HG03571 (cell line): Measurements from ENCODE around the gene FAM120B.
"Not testable (repeated sequence)": the region's sequence is repeated elsewhere in the genome, so short reads cannot be mapped to it uniquely, and the experiment has no call there.

ENCODE experiments used
- ATAC-seq: cut with Tn5 transposase; IDR thresholded peaks from one replicate; pipeline ENCODE4 v1.9.1; 2021; ENCODE audit not compliant: unreplicated experiment

The FAM120B gene

DNA sequence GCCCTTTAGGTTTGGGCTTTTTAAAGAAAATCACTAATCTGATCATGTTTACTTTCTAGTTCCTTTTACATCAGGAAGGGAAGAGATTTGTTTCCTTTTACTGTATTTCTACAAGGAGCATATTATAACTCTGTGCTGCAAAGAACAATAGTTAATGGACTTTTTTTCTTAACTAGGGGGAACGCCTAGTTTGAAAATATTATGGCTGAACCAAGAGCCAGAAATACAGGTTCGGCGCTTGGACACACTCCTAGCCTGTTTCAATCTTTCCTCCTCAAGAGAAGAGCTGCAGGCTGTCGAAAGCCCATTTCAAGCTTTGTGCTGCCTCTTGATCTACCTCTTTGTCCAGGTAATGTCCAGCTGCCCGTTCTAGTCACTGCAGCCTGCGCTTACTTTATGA is 41.4 kb downstream of the FAM120B start:
- ATAC-seq: no peak

DNA sequence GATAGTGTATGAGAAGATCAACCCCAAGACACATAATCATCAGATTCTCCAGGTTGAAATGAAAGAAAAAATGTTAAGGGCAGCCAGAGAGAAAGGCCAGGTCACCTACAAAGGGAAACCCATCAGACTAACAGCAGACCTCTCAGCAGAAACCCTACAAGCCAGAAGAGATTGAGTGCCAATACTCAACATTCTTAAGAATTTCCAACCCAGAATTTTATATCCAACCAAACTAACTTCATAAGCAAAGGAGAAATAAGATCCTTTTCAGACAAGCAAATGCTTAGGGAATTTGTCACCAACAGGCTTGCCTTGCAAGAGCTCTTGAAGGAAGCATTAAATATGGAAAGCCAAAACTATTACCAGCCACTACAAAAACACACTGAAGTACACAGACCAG is 44.9 kb downstream of the FAM120B start:
- not testable (repeated sequence) for ATAC-seq

DNA sequence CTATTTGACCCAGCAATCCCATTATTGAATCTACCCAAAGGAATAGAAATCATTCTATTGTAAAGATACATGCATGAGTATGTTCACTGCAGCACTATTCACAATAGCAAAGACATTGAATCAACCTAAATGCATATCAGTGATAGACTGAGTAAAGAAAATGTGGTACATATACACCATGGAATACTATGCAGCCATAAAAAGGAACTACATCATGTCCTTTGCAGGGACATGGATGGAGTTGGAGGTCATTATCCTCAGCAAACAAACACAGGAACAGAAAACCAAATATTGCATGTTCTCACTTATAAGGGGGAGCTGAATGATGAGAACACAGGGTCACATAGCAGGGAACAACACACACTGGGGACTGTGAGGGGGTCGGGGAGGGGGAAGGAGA is 48.6 kb downstream of the FAM120B start:
- not testable (repeated sequence) for ATAC-seq

DNA sequence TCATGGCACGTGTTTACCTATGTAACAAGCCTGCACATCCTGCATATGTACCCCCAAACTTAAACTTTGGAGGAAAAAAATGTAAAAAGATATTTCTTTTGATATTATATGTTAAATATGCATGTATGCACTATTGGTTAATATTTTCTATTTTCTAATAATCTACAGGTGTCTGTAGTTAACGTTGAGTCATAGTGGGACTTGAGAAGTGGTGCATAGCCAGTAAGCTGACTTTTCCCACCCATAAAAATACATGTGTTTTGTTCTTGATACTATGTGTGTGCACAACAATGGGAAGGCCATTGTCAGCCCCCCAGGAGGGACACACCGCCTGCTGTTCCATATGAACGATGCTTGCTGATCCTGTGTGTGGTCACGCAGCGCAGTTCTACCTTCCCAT is 49.1 kb downstream of the FAM120B start:
- ATAC-seq: peak; percentile 49

DNA sequence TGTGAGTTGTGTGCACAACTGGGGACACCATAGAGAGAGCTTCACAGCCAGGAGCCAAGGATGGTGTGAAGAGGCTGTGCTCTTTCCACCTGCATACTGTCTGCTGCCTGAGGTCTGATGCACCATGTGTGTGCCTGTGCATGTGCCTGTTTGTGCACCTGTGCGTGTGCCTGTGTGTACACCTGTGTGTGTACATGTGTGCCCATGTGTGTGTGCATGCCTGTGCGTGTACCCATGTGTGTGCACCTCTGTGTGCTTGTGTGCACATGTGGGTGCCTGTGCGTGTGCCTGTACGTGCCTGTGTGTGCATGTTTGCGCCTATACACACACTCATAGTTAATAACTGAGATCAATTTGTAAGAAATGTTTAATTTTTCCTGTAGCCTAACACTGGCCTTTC is 51.3 kb downstream of the FAM120B start:
- ATAC-seq: no peak

DNA sequence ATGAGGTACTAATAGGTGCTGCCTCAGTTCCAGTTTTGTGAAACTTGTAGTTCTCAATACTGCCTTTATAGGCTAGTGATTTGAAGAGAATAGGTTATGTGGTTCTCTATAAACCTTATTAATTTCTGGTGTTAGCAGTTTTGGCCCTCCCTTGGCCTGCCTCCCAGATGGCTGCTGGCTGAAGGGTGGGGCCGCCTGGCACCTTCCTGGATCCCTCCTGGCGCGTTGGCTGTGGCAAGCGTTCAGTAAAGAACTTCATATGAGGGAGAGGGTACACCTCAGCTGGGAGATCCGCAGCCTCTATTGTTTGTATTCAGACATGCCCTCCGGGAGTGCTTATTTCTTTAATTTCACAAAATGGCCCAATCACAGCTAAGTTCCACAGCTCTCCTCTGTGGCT is 51.9 kb downstream of the FAM120B start:
- ATAC-seq: no peak

DNA sequence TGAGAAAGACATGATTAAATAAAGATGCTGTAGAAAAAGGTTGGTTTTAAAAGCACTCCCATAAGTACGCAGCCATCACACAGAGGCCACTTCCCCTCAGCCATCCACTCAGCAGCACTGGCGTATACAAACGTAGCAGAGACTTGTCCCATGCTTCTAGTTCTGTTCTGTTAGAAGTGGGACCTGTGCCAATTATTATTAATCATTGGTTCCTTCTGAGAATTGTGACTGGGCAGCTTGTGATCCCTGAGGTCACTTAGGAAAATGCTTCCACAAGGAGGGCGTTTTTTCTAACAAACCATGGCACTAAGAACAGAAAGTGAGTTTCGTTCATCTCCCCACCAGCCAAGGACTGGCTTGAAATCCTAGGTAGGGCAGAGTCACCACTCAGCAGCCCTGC is 53.9 kb downstream of the FAM120B start:
- no peak for ATAC-seq

DNA sequence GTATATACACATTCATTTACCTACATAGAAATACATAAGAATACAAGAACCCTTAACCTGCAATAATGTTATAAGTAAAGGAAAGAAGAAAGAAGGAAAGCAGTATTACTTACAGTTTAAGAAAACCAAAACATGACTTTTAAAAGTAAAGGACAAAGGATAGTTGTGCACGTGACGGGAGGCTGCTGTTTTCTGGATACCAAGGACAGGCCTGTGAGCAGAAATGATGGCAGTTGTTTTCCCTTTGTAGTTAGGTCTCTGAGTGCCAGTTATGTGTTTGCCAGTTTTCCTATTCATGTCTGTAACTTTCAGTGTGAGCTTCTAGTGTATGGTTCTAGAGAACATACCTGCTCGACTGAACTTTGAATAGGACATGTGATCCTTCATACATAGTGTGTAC is 54.8 kb downstream of the FAM120B start:
- ATAC-seq: no peak

DNA sequence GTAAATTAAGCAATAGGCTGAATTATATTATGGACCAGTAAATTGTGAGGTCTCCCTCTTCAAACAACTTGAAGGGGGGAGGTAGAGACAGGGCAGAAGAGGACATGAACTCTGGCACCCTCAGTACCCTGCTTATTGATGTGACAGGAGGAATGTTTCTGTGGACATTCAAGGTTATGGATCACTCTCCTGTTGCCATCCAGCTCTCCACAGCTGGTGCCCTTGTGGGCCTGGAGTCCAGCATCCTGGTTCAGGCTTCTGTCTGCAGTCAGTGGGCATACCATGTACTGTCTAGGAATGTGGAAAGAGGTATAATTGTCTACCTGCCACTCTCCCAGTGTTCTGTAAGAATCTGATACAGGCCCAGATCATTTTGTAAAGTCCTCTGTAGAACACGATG is 55.6 kb downstream of the FAM120B start:
- ATAC-seq: no peak

DNA sequence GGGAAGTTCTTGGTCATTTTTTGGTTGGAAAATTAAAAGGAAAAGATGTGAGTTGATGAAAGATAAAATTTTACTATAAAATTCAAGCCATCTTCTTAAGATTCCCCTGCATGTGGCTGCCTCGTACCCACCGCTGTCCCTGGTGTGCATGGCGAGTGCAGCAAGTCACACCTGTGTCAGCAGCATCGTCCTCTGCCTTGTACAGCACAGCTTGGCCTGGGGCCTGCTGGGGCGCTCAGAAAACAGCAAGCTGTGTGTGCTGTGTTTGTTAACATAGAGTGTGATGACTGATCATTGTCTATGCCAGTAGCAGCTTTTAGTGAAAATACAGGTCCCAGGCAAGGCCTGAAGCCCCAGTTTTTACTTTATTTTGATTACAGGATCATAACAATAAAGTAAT is 56.7 kb downstream of the FAM120B start:
- no peak for ATAC-seq

DNA sequence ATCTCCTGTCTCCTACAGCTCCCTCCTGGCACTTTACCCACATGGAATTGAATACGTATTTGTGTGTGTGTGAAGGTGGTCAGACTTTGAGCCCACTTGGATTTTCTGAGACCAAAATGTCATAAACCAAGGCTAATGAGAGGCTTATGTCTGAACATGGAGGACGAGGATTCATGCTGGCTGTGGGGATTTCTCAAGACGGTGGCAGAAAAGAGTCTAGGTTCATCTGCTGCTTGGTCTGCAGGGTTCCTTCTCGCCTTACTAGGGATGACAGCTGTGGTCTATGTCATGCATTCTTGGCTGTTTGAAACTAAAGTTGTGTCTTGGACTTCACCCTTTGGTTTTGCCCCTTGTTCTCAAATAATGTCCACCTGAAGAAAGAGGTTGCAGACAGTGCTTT is 58.6 kb downstream of the FAM120B start:
- ATAC-seq: no peak

DNA sequence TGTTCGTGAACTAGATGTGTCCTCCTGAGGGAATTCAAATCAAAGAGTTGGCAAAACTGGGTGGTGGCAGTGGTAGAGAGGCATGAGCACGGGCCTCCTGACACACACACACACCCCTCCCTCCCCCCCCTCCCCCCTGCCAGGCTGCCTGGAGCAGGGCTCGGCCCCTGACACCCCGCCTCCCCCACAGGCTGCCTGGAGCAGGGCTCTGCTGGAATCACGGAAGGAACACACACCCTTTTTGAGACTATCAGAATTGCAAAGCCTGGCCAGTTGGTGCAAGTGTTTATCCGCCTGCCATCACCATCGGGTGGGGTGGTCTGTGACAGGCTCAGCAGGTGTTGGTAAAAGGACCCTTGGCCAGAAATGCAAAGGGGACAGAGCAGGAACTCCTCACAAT is 59.0 kb downstream of the FAM120B start:
- ATAC-seq: no peak

DNA sequence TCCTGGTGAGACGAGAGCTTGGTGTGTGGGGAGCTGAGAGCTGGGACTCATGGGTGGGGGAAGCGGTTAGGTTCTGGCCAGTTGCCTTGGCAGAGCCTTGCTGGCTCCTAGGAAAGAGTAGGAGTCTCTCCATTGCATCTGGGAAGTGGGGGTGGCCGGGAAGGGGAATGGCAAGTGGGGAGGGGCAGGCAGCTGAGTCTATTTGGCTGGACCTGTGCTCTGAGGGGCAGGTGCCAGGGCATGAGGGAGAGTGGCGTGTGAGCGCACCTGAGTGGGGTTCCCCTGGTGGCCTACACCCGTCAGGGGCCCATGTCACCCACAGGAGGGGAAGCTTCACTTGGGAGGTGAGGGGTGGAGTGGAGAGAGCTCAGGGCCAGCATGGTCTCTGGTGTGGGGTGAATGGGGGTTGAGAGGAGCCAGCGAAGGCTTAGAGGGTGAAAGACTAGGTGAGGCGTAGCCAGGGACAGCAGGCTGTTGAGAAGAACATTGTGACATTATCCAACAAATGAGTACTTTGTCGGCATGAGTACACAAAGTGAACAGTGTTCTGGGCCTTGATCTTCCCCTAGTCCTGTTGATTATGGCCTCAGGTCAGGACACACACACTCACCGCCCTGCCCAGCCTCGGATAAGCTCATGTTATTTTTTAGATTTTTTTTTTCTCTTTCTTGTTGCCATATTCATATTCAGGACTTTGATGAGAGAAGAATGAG is 59.8 kb downstream of the FAM120B start:
- ATAC-seq: no peak

DNA sequence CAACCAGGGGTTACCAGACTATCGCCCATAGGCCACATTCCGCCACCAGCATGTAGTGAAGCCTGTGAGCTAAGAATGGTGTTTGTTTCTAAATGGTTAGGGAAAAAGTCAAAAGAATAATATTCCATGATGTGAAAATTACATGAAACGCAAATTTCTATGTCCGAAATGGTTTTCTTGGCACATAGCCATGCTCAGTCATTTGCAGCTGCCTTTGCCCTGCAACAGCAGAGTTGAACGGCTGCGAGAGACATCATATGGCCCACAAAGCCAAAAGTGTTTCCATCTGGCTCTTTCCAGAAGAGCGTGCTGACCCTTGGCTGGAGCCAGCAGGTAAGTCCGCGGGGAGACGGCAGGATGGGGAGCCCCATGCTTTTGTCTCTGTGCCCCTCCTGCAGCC is 60.7 kb downstream of the FAM120B start:
- ATAC-seq: no peak

DNA sequence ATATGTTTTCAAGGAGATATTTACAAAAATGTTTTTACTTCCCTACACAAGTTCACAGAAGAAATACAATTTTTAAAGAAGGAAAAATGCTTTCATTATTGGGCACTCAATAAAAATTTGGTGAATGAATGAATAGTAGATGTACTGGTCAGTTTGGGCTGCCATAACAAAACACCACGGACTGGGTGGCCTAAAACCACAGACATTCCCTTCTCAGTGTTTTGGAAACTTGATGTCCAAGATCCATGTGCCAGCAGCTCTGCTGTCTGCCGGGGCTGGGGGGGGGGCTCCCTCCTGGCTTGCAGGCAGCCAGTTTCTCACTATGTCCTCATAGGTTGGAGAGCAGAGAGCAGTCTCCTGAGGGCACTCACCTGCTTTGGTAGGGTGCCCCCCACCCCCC is 62.0 kb downstream of the FAM120B start:
- no peak for ATAC-seq

DNA sequence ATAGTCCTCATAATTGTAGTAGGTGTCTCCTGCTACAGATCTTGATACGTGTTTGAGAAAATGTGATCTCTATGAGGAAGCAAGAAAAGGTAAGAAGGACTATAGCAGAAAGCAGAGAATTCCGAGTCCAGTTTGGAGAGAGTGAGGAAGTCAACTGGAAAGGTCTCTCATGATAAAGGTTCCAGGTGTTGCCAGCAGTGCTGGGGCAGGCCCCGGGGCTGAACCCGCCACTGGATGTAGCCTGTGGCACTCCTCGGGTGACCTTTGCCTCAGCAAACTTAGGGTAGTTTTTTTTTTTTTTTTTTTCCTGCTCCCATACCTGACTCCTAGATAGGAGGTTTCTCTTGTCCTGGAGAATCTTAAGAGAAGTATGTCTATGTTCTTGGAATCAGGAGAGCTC is 62.8 kb downstream of the FAM120B start:
- ATAC-seq: no peak

DNA sequence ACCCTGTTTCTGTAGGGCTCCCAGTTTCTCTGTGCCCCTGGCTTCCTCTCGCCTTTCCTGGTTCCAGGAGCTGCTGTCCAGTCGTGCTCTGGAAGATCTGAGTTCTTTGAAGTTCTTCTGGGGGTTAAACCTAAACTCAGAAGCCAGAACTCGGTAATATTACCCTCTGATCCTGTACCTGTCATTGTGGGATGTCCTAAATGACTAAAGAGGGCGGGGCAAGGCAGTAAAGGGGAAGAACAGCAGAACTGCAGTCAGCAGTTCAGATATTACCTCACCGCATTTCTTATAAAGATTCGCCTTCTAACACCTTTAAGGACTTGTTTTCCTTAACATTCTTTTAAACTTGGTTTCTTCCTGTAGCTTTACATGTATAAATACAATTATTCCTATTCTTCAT is 63.9 kb downstream of the FAM120B start:
- no peak for ATAC-seq

DNA sequence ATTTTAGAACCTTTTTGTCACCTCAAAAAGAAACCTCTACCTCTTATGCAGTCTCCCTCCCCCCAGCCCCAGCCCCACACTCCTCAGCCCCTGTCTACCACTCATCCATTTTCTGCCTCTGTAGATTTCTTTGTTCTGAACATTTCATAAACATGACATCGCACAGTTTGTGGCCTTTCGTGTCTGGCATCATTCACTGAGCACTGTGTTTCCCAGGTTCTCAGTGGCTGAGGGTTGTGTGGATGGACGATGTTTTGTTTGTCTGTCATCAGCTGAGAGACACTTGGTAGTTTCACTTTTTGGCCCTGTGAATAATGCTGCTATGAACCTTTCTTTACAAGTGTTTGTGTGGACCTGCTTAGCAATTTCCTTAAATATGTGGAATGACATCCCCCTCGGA is 64.5 kb downstream of the FAM120B start:
- ATAC-seq: no peak

DNA sequence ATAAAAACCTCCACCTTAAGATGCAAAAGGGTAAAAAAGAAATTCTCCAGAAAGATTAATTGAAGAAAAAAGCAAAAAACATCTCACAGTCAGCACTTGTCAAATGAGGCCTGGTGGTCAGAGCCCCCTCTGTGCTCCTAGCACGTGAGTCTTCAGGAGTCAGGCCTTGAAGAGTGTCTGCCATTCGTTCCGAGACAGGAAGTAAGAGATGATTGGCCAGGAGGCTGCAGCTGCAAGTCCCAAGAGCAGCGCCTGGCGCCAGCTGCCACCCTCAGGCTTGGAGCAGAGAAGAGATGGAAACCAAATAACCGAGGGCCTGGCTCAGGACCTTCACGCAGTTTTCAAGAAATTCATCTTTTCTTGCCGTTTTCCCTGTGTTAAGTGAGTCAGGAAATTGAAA is 65.0 kb downstream of the FAM120B start:
- ATAC-seq: no peak

DNA sequence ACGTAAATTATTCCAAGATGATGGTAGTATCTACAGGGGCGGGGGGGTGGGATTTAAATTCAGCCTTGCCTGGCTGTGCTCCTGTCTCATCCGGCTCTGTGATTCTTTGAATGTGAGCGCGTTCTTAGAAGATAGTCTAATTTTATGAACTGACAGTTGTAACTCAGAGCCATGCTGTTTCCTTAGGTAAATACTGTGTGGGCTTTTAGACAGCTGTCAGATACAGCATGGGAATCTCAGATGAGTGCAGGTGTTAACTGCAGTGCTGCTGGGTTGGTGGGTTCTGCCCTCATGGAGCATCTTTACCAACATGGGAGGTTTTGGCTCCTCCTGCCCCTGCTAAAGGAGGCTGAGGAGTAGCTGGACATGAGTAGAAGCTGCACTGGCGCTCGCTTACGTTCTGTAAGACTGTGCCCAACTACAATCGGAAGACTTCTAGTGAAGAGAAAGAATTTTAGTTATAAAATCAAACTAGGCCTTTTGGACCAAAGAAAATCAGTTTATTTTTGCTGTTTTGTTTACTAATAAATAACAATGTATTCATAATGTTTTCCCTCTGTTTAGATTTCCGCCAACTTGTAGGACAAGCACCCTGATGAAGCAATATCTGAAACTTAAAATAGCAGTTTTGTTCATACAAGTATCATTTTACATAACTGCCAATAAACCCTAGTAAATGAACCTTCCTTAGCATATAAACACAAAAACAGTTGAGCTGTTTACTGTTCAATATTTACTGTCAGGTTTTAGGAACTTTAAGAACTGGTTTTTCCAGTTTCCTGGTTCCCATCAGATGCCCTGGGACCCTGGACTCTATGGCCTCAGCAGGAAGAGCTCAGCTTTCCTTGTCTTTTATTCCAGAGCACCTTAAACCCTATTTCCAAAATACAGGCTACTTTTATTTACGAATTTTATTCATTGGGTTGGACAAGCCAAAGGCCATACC is 66.1 kb downstream of the FAM120B start:
- no peak for ATAC-seq

DNA sequence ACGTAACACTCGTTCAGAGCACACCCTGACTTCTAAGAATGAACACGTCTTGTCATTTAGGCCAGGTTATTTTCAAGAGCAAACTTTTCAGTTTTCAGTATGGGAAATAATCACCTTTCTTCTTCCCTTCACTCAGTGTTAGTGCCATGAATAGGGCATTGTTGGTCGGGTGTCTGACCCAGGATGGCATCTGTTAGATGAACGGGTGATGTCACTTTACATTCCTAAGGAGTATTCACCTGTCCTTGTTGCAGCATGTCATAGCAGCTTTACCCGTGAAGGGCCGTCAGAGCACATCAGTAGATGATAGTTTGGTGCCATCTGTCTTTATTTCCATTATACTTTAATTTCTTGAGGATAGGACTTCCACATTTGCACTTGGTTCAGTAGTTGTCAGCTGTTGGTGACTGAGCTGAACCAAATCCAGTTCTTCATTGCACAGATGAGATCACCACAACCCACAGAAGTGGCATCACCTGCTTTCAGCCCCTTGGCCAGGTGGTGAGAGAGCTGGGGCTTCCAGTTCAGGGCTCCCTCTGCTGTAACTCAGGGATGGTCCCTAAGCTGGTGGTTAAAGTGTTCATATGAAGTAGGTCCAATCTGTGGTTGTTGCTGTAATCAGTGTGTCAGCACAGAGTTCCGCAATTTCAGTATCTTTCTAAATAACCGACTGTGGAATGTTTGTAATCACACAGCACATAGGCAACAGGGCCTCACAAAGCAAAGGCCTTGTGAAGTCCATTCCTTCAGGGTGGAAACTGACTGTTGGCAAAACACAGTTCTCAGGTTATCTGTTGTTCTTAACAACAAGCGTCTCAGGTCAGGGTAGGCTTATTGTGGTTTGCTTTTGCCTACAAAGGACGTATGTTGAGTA is 68.2 kb downstream of the FAM120B start:
- no peak for ATAC-seq
